K562 (cell line): ENCODE measurements around the gene MUC3A. TPM values are rescaled to one million over a fixed set of nuclear protein-coding genes. Genes with fewer than 3 reads are reported as not detected.
A peak's percentile ranks its signal among the peaks of the same experiment; 100 is the strongest.

Experiments
- CBFA2T3 ChIP-seq: fragments of 450-650 bp; IDR thresholded peaks from 2 replicates; pipeline ENCODE4 v1.6.1; 2017
- CBX5 ChIP-seq: IDR thresholded peaks from 2 replicates; pipeline ENCODE4 v1.6.1; 2014; ENCODE audit warnings: low read depth, borderline replicate concordance
- ETS1 ChIP-seq: conservative IDR thresholded peaks from 2 replicates; pipeline ENCODE4 v1.6.1; 2011; ENCODE audit warnings: low read depth, mild to moderate bottlenecking, low read length; ENCODE audit not compliant: control insufficient read depth
- GMEB1 ChIP-seq: fragments of 250-450 bp; sonication (Bioruptor Pico); IDR thresholded peaks from 2 replicates; pipeline ENCODE4 v1.4.0; 2020; ENCODE audit warnings: mild to moderate bottlenecking
- HMGXB4 ChIP-seq: sonication (generic); formaldehyde crosslinking; IDR thresholded peaks from 2 replicates; pipeline ENCODE4 v1.8.1; 2023; ENCODE audit warnings: mild to moderate bottlenecking, missing genetic modification reagents
- MNT ChIP-seq, 2 experiments: fragments of 450-650 bp; conservative IDR thresholded peaks; 2 replicates each; pipeline ENCODE4 v1.6.1; 2017; ENCODE audit warnings: mild to moderate bottlenecking in 2 of 2, moderate library complexity in 2 of 2
- NONO ChIP-seq, 2 experiments: fragments of 200-400 bp in 1 of 2; fragments of 450-650 bp in 1 of 2; formaldehyde crosslinking in 1 of 2; IDR thresholded peaks; 2 replicates each; pipeline ENCODE4 v1.6.1; 2017; ENCODE audit warnings: low read depth in 2 of 2, mild to moderate bottlenecking in 2 of 2, moderate library complexity in 2 of 2, low read length in 1 of 2
- POLR2H ChIP-seq: IDR thresholded peaks from 2 replicates; pipeline ENCODE4 v1.6.1; 2016; ENCODE audit warnings: missing genetic modification characterization, low read depth, mild to moderate bottlenecking, control low read depth, missing compliant biosample characterization, moderate library complexity
- RB1 ChIP-seq: fragments of 450-650 bp; IDR thresholded peaks from 2 replicates; pipeline ENCODE4 v1.6.1; 2017; ENCODE audit warnings: low read depth, mild to moderate bottlenecking
- SMC3 ChIP-seq: conservative IDR thresholded peaks from 2 replicates; pipeline ENCODE4 v1.6.1; 2011; ENCODE audit warnings: low read depth, low read length, improper control_type of control experiment; ENCODE audit not compliant: insufficient read depth
- SRSF3 ChIP-seq: fragments of 200-400 bp; formaldehyde crosslinking; IDR thresholded peaks from 2 replicates; pipeline ENCODE4 v1.6.1; 2016; ENCODE audit warnings: mild to moderate bottlenecking, low read length, moderate library complexity; ENCODE audit not compliant: insufficient read depth
- TARDBP ChIP-seq: fragments of 450-650 bp; IDR thresholded peaks from 2 replicates; pipeline ENCODE4 v1.6.1; 2016
- THAP12 ChIP-seq: fragments of 250-450 bp; sonication (Bioruptor Pico); IDR thresholded peaks from 2 replicates; pipeline ENCODE4 v1.9.0; 2021; ENCODE audit warnings: mild to moderate bottlenecking, inconsistent platforms
- YY1 ChIP-seq, 3 experiments: IDR thresholded peaks; 2 replicates each; pipeline ENCODE4 v1.6.1; 2011; ENCODE audit warnings: low read length in 2 of 3, mild to moderate bottlenecking in 2 of 3, moderate library complexity in 2 of 3, borderline replicate concordance in 1 of 3, control low read depth in 1 of 3, low read depth in 1 of 3; ENCODE audit not compliant: insufficient read depth in 3 of 3, insufficient replicate concordance in 2 of 3, control insufficient read depth in 1 of 3, insufficient read length in 1 of 3; ENCODE audit errors: extremely low read depth in 1 of 3
- ZEB2 ChIP-seq: fragments of 450-650 bp; IDR thresholded peaks from 2 replicates; pipeline ENCODE4 v1.6.1; 2016
- ZNF696 ChIP-seq: fragments of 250-450 bp; sonication (Bioruptor Pico); conservative IDR thresholded peaks from 2 replicates; pipeline ENCODE4 v1.4.0; 2020; ENCODE audit warnings: mild to moderate bottlenecking, moderate library complexity
- polyA plus RNA-seq, 8 experiments: library from polyadenylated mRNA; depleted of rRNA in 4 of 8; stranded (reverse) in 5 of 8; unstranded in 3 of 8; fragments of >200 nt; fragmentation: Nextera tagmentation in 2 of 8; fragmentation: Illumina TruSeq in 1 of 8; extraction: Ambion mirVana in 2 of 8; extraction: Trizol in 1 of 8; gene quantifications; 2 replicates each; pipeline versions ENCODE4 v1.2.1 to v1.2.3, GENCODE V29; 2011 to 2014; ENCODE audit warnings: inconsistent platforms in 1 of 8, missing spikeins in 1 of 8
- total RNA-seq, 7 experiments: library from RNA; depleted of rRNA in 6 of 7; stranded (reverse); fragments of >200 nt in 6 of 7; fragmentation: Illumina TruSeq in 2 of 7; extraction: Trizol in 2 of 7; gene quantifications; 2 replicates each; pipeline versions ENCODE4 v1.2.1 to v1.2.3, GENCODE V29; 2011 to 2021; ENCODE audit warnings: low replicate concordance in 1 of 7

Gene MUC3A
- total and polyA plus RNA-seq, 9 of the 15 experiments (the other 6 are each of a cell fraction or from before 2014, with no cell fraction given) = 0.06 to 2.2 (median 0.20) TPM; not detected in 1

GRCh38 chr7:100965723-100966541 is 16.6 kb downstream of the MUC3A start (continued):
- TF ChIP-seq ZEB2 (0 out of 2 replicates have a peak, but pooled peaks have one; percentile 19), POLR2H (tag) (no peak), RB1 (peak; percentile 99), YY1 (IDR thresholded peaks at IDR 0.05; ENCODE audit: borderline replicate concordance in 1 of 3, control insufficient read depth in 1 of 3, extremely low read depth in 1 of 3, insufficient read depth in 3 of 3, insufficient read length in 1 of 3, insufficient replicate concordance in 2 of 3, low read depth in 1 of 3, low read length in 2 of 3) (peak in 2 of 3 experiments; percentile 77 to 79), HMGXB4 (CRISPR knock-in tag) (peak; percentile 91; the same call in 1 of the 2 replicates), CBFA2T3 (peak; percentile 8; the same call in 1 of the 2 replicates), NONO (IDR thresholded peaks at IDR 0.05; ENCODE audit: low read depth in 2 of 2, low read length in 1 of 2) (peak in 1 of 2 experiments; percentile 94; a peak in 2 of 4 replicates), GMEB1 (CRISPR knock-in tag) (peak; percentile 53), MNT (conservative IDR thresholded peaks at IDR 0.05) (peak in 1 of 2 experiments; percentile 71; a peak in 2 of 4 replicates), CBX5 (peak; percentile 68; the same call in 1 of the 2 replicates), TARDBP (peak; percentile 83), THAP12 (CRISPR knock-in tag) (peak; percentile 83), SMC3 (peak; percentile 97), ETS1 (peak; percentile 83; the same call in 1 of the 2 replicates), SRSF3 (no peak), ZNF696 (CRISPR knock-in tag) (no peak)
